ENCODE results near the gene LYRM4. TPM values are rescaled to one million over a fixed set of nuclear protein-coding genes. Genes with fewer than 3 reads are reported as not detected.

Gene LYRM4
- total and polyA plus RNA-seq, 9 of the 15 experiments (the other 6 are each of a cell fraction or from before 2014, with no cell fraction given), result 24.2 to 69.4 (median 41.8) TPM

- CTCF ChIA-PET (ENCODE audit: low intra/inter-chr PET ratio), result interaction anchor here (0.6 to 1.8 kb wide), 3 partner anchors 62 to 180 kb away, joined by 4 to 9 read pairs (median 6); no protein-coding TSS in a partner anchor
- Histone ChIP-seq H3K79me2 (ENCODE audit: control insufficient read depth, insufficient read depth, low read length) (peaks cover 46% of the 10 kb centered on the region), H3K9me1 (ENCODE audit: control insufficient read depth, insufficient read depth, low read length) (no peaks in the 10 kb centered on the region), H4K20me1 (replicated peaks; ENCODE audit: control insufficient read depth, insufficient read depth, low read length) (no peaks in the 10 kb centered on the region), H3K36me3 (ENCODE audit: control insufficient read depth, insufficient read depth, low read length) (0 out of 3 replicates have a peak, but pooled peaks cover 6% of the 10 kb centered on the region), H3K4me2 (ENCODE audit: insufficient read depth, low read length) (no peak overlapping the region), H3K27ac (ENCODE audit: extremely low read depth, low read depth, low read length) (no peak overlapping the region), H3K4me1 (replicated peaks in 1 of 2; ENCODE audit: control insufficient read depth in 2 of 2, insufficient read depth in 2 of 2, low read length in 2 of 2) (peaks cover under 1 to 7% of the 10 kb centered on the region in 2 experiments; a peak in 4 of 5 replicates), H3K9ac (ENCODE audit: insufficient read depth in 1 of 2, low read depth in 2 of 2, low read length in 2 of 2) (no peak overlapping the region), H2AFZ (ENCODE audit: low read depth, low read length) (no peak overlapping the region), H3K27me3 (ENCODE audit: control insufficient read depth in 2 of 2, insufficient read depth in 2 of 2, low read length in 2 of 2) (no peaks in the 10 kb centered on the region), H3K4me3 (no peak overlapping the region), H3K9me3 (replicated peaks; ENCODE audit: control insufficient read depth, insufficient read depth, low read depth, low read length) (no peaks in the 10 kb centered on the region)
- BruUV-seq (replicated peaks), result no TSS peak
- 95% methylated on average over 2 of the region's 2 CpGs for WGBS (ENCODE audit: insufficient coverage, low coverage, missing lambda C conversion rate)
- TF ChIP-seq TFAM (CRISPR knock-in tag; conservative IDR thresholded peaks at IDR 0.05) (no peak), DIDO1 (tag; IDR thresholded peaks at IDR 0.05; ENCODE audit: low read depth) (no peak), ZBTB26 (CRISPR knock-in tag; IDR thresholded peaks at IDR 0.05) (no peak), ZEB2 (IDR thresholded peaks at IDR 0.05) (no peak), ZNF224 (CRISPR knock-in tag; IDR thresholded peaks at IDR 0.05) (no peak), ZNF586 (CRISPR knock-in tag; conservative IDR thresholded peaks at IDR 0.05) (no peak)
- intact Hi-C loops (cut with micrococcal nuclease), result loop anchor here (5.0 kb wide), 1 partner anchor 101 kb away; no protein-coding TSS in a partner anchor
- DNase-seq (ENCODE audit: extremely low read depth in 1 of 4, low spot score in 3 of 4) (no peak), FAIRE-seq (no peak), ATAC-seq (no peak; the same call in 2 of the 3 replicates)
- POLR2A ChIA-PET, result interaction anchor here (1.3 to 1.5 kb wide), 2 partner anchors 9 to 10 kb away, joined by 3 read pairs; no protein-coding TSS in a partner anchor
- in situ Hi-C loops (cut with MboI), result no loop called here
Observed at GRCh38 chr6:5276581-5276980, 15.8 kb upstream of the LYRM4 start.

All from K562 (cell line).